PFSK-1 (cell line): Measurements from ENCODE around the gene CASP10.

Experiments used
- POLR2AphosphoS5 ChIP-seq: IDR thresholded peaks from 2 replicates; pipeline ENCODE4 v1.6.1; 2012; ENCODE audit warnings: low read depth, mild to moderate bottlenecking, control low read depth, low read length, moderate library complexity
- TAF1 ChIP-seq: IDR thresholded peaks from 2 replicates; pipeline ENCODE4 v1.6.1; 2012; ENCODE audit warnings: low read length, control low read depth, borderline replicate concordance; ENCODE audit not compliant: insufficient read depth

DNA sequence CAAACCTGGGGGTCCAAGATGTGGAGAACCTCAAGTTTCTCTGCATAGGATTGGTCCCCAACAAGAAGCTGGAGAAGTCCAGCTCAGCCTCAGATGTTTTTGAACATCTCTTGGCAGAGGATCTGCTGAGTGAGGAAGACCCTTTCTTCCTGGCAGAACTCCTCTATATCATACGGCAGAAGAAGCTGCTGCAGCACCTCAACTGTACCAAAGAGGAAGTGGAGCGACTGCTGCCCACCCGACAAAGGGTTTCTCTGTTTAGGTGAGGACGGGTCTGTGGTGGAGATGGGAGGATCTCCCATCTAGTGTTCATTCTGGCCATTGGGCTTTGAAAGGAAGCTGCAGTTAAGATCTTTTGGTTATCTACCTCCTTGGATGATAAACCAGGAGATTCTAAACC, 2.9 kb downstream of the CASP10 start:
- TF ChIP-seq POLR2AphosphoS5 (no peak), TAF1 (no peak)
